GM21529 (cell line): ENCODE measurements around the gene FOXP1.

Experiments used
- ATAC-seq: cut with Tn5 transposase; IDR thresholded peaks from one replicate; pipeline ENCODE4 v1.9.1; 2021; ENCODE audit not compliant: unreplicated experiment

FOXP1 gene

DNA sequence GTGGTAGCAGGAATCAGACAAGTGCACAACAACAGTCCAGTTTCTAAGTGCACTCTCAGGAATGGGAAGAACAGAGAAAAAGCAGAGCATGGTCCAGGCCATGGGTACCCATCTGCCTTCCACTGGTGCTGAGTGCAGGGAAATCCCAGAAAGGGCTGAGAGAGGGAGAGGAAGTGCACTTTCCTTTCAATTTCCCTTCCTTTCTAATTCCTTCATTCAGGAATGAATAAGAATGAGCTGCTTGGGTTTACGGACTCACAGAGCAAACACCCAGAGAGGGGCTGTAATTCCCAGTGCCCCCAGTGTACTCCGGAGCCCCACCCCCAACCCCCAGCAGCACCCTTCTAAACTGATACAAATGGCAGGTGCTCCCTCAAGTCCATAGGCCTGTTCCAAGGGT lies 300.6 kb downstream of the FOXP1 start:
- no peak for ATAC-seq

DNA sequence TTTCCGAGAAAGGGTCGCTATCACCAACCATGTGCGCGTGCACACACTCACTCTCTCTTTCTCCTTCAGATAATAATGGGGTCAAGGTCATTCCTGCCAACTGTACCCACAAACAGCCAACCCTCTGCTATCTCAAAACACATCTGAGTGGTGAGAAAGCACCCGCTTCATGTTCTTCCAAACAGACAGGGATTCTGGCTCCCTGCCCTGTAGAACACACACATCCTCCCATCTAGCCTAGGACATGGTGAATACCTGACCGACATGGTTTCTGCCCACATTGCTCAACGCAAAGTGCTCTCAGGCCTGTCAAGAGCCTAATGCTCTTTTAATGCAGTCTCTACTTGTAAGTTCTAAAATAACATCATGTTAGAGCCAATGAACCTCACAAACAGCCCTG lies 302.2 kb downstream of the FOXP1 start:
- no peak for ATAC-seq

DNA sequence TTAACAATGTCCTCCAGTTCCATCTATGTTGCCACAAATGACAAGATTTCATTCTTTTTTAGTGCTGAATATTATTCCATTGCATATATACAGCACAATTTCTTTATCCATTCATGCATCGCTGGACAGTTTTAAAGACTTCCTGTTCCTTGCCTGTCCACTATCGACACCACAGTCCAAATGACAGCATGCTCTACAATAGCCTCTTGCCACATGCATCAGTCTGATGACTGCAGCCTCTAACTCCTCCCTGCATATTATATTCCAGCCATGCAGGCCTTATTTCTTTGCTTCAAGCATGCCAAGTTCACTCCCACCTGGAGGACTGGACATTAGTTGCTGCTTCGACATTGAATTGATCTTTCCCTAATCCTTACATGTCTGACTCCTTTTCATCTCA lies 306.2 kb downstream of the FOXP1 start:
- ATAC-seq, result no peak

DNA sequence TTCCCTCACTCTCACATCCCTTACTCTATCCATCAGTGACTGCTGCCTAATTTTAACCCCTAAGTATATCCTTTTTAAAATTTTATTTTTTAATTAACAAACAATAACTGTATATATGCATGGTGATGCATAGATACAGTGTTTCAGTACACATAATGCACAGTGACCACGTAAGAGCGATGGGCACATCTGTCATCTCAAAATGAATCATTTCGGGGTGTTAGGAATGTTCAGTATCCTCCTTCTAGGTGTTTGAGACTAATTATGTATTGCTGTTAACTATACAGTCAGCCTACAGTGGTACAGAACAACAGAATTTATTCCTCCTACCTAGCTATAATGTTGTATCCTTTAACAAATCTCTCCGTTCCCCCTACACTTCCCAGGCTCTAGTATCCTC lies 307.0 kb downstream of the FOXP1 start:
- no peak for ATAC-seq

DNA sequence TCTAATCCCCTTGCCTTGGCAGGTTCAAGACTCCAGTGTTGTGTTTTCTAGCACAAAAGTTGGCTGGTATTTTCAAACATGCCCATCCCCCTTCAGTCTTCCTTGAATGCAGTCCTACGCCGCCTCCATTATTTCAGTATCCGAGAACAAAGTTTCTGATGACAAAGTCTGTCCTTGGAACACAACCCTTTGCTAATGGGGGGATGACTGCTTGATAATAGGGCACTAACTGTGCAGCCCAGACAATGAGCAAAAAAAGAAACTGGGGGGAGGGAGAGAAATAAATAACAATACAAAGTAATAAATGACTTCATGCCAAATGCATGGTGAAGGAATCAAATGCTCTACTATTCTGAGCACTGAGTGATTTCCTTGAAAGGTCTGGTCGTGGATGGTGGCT lies 310.1 kb downstream of the FOXP1 start:
- ATAC-seq, result no peak

DNA sequence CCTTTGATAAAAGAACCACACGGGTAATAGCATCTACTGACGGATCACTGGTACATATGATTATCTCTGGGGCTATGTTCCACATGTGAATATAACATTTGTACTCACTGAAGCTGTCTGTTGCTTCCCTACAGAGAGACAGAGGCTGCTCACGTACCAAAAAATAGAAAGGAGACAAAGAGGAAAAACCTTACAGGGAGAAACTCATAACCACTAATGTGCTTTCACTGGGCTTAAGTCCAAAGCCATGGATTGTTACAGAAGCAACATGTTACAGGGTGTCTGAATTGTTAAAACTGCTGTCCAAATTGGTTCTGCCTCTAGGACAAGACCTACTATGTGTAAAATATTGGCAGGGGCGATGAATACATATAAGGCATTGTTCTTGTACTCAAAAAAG lies 311.9 kb downstream of the FOXP1 start:
- ATAC-seq, result no peak

DNA sequence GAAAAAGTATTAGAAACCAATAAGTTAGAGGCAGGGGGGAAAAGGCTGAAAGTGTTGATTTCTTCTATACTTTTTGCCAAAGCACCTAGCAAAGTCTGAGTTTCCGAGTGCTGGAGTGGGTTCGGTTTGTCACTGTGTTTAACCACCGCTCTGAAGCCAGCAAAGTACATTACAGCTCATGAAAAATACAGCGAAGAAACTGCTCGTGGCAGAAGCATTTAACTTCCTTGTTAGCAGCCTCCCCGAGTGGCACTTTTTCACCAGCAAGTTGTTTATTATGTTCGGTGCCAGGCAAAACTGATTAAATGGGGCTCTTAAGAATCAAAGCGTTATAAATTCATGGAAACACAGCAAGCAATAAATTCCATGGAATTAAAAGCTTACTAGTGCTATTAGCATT lies 313.6 kb downstream of the FOXP1 start:
- ATAC-seq, result no peak

DNA sequence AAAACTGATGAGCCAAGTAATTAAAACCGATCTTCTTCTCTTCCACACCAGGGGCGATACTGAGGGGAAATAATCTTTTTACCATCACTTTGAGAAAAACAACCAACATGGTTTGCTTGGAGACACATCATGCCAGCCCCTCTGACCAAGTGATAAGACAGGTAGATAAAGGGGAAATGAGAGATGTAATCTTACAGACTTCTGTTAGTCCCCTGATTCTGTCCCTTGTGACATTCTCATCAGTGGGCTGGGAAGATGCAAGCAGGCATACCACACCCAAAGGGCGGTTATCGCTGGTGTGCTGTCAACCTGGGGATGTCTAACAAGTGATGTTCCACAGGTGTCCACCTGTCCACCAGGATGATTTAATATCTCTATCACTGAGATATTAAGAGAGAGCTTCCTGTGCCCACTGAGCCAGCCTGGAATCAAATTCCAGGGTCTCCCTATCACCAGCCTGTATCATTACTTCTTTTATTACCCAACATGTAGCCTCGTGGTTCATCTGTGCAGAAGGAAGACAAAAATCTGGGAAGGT lies 315.0 kb downstream of the FOXP1 start:
- ATAC-seq, result no peak

DNA sequence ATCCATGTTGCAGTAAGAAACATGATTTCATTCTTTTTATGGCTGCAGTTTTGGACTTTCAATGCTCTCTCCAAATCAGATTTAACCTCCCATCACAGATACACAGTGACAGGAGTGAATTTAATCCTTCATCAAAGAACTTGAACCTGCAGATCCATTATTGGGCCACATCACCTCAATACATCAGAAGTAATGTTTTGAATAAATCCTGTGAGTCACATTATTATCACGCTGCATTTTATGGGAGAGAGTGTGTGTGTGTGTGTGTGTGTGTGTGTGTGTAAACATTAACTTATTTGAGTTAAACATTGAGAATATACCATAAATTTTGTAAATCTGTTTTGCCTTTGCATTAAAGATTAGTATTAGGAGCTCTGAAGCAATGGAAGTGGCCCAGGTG lies 316.7 kb downstream of the FOXP1 start:
- ATAC-seq, result no peak

DNA sequence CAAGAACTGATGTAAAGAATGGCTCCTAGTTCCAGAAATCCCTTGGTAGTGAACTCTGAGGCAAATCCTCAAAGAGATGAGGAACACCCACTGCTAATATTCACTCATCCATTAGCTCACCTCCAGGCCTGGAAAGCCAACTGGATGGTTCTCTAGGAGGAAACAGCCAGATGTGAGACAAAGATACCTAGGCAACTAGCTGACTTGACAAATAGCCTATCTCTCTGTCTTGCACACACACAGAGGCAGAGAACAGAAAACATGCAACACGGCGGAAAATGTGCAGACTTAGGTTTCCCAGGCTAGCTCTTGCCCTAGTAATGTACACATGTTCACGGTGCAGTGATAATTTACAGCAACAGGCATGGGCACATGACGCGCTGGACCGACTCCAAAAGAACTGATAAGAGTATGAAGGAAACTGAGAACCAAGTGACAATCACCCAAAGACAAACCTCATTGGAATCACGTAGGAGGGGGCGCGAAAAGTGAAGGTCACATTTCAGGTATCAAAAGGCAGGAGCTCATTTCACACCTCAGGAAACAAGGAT lies 318.1 kb downstream of the FOXP1 start:
- no peak for ATAC-seq

DNA sequence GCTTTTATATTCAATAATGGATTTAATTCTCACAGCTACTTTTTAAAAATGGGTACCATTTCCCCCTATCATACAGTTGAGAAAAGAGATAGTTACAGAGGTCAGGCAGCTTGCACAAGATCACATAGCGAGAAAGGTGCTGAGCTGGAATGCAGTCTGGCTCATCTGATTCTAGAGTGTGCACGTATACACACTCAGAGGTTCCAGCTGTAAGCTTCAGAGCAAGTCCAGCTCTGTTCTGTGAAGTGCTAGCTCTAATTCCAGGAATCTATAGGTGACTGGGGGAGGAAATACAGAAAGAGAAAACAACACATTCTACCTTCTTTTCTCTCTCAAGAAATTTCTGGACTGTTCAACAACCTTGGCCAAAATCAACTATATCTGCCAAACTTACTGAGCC lies 318.7 kb downstream of the FOXP1 start:
- no peak for ATAC-seq

DNA sequence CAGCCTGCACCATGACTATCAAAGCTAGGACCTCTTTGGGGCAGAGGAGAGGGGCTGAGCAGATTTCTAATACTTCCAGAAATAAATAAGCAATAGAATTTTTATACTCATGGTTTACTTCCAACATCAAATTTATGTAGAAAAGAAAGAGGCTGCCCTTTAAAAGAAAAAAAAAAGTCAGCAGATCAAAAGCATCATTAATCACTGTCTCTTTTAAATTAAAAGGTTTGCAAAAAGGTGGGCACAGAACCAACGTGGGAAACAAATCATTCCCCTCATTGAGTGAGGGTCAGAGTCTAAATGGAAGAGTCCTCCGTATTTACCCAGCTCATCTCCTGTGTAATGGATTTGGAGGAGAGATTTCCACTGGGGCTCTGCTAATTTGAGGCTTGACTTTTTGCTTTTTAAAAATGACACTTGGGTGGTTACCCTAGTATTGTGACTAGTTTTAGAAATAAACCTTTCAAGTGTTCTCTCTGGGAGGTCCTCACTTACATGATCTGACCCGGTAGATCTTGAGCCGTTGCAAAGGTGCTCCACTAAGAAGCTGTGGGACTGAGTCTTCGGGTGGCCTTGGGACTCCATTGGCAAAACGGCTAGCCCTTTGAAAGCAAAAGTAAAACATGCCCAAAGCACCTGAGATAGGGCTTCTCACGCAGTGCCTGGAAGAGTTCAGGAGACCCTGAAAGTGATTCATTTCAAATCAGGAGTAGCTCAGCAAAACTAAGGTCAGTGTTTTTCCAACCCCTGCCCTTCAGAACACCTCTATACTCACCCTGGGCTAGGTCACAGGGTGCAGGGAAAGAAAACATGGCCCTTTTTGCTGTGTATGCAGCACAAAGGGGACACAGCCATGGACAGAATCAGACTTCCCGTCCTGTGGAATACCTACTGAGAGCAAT lies 320.9 kb downstream of the FOXP1 start:
- no peak for ATAC-seq

DNA sequence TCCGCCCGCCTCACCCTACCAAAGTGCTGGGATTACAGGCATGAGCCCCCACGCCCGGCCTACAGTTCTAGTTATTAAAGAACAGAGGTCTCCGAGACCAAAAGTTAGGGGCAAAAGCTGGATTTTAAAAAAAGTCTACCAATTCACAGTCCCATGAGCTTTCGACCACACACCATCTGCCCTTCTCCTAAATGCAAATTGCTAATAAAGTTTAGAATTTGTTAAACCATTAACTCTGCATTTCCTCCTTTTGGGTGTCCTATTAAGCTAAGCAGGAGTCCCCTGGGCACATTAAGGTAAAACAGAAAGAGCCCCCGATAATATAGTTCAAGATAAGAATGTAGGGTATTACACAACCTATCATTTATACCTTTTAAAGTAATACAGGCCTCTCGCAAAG lies 322.7 kb downstream of the FOXP1 start:
- ATAC-seq, result no peak

DNA sequence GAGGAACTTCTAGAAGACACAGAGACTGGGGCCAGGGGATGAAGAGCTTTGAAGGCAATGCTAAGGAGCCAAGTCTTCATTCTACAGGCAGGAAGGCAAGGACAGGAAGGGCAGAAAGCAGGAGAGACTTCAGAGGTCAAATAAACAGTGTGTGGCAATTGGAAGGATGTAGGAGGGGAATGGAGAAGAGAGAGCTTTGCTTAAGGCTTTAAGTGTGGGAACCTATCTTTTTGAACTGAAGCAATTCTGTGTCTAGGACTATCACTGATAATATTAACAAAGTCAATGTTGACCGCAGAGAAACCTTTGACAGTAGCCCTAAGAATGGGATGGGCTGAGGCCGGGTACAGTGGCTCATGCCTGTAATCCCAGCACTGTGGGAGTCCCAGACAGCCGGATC lies 325.0 kb downstream of the FOXP1 start:
- ATAC-seq, result no peak

DNA sequence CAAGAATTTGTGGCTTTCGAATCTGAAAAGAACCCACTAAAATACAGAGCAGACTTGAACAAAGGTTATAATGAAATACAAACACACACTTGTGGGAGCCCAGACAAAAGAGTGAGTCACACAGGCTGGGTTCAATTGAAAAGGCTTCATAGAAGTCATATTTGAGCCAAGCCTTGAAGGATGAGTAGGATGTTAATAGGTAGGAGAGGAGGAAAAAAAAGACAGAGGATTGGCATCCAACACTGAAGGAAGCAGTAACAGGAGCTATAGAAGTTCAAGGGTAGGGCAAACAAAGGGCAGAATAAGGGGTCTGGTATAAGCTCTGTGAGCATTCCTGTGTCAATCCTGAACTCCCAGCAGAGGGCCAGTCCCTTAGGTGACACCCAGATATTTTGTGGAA lies 325.4 kb downstream of the FOXP1 start:
- no peak for ATAC-seq

DNA sequence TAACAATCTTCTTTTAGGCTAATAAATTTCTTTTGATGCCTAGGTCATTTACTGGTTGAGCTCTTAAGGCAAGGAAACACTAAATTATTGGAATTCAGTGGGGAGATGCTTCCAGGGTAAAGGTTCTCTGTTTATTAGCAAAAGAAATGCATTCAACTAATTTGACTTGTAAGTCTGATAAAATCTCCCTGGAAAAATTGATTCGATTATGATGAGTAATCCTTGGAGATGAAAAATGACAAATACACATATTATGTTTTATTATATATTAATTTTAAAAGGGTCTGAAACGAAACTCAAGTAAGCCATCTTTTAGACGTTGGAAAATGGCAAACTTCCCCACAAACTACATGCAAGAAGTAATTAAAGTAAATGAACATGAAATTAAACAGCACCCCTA lies 328.0 kb downstream of the FOXP1 start:
- ATAC-seq, result no peak

DNA sequence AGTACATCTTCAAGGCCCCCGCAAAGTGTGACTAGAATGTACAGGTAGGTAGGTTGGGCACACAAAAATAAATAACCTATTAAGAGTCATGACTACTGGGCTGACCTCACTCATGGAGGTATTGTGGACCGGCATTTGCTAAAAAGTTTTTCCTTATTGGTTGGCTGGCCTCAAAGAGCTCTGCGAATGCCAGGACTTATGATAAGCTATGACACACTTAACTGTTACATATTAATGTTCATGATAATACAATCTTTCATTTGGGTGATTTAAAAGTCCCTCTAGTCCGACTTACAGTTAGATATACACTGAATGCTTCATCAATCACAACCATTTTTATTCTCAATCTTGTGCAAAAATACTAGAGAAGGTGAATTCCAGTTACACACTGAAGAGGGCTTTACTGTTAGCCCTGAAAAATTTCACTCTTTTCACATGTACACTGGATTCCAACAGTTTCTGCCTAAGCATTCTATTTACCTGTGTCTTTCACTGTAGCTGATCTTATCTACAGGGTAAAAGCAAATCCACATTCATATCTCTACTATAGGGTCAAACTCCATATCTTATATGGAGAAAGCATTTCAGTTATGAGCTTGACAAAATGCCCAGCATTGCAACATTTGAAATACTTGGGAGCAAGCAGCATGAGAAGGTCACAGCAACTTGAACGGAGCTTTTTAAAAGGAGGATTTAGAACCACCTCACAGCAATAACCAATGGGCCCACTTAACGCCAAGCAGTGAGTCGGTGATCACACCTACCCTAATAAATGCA lies 329.1 kb downstream of the FOXP1 start:
- ATAC-seq, result no peak

DNA sequence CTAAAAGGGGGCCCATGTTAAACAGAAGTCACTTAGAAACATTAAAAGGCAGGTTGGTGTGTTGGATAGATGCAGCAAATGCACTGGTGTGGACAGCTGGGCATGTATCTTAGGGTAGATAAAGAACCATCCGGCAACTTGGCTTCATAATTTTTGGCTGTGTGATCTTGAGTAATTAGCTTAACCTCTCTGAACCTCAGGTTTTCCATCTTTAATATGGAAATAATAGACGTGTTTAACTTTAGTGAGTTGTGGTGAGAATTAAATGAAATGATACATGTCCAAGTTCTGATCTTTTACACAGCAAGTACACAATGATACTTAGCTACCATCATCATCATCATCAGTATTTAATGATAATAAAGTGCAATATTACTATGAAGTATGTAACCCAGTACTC lies 330.4 kb downstream of the FOXP1 start:
- no peak for ATAC-seq

DNA sequence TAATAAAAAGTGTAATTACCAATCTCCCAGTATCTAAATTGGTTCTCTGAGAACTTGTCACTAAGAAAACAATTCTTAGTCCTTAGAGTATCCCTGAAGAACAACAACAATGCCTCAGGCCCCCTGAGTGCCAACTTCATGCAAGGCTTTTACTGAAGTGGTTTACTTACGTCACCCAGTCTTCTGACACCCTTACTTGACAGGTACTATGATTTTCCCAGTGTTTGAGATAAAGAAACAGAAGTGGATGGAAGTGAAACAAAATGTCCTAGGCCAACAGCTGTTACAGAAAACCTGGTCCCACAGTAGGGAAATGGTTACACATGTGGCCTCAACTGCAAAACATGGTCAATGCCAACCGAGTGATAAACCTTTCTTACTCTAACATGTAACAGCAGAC lies 331.1 kb downstream of the FOXP1 start:
- ATAC-seq, result no peak

DNA sequence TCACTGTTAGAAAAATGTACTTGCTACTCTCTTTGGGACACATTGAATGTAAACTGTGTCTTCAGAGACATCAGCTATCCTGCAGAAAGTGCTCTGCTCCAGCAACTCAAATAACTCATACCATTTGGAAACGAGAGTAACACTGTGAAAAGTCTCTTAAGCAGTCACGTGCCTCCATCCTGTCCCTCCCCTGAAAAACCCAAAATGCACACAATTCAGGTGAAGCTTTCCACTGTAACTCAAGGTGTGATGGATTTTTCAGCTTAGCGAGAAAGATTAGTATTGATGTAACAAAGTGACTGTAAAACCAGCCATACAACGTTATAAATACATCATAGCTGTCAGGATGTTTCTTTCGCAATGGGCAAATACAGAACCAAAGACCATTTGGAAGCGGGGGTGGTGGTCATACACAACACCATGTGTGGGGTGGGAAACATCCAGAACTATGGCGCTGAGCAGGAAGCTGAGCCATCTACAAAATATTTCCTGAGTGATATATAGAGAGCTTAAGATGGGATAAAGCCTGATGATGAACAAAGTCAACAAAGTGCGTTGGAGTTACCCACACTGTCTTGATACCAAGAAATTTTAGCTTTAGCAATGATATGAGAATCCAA lies 332.3 kb downstream of the FOXP1 start:
- no peak for ATAC-seq

DNA sequence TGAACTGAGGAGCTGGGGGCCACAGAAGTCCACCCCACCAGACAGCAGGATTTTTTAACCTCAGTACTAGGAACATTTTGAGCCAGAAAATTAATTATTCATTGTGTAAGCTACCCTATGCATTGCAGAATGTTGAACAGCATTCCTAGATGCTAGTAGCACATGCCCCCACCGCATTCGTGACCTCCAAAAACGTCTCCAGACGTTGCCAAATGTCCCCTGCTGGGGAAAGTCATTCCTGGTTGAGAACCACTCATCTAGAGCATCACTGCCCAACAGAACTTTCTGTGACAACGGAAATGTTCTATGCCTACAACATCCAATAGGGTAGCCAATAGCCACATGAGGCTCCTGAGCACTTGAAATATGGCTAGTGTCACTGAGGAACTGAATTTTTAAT lies 333.5 kb downstream of the FOXP1 start:
- ATAC-seq, result no peak
